K562 (cell line): ENCODE measurements around the gene ANO2. TPM values are rescaled to one million over a fixed set of nuclear protein-coding genes. Genes with fewer than 3 reads are reported as not detected.

Source experiments
- ATAC-seq: fragments of 200-7000 bp; cut with Tn5 transposase; 3 replicates; pipeline ENCODE4 v1.9.1; 2020; ENCODE audit warnings: moderate library complexity
- BruUV-seq: library from RNA; stranded (reverse); fragments of 400-500 nt; replicated peaks from 2 replicates; lab custom pipeline; 2021; lab: Mats Ljungman, UMichigan
- CTCF ChIA-PET: fragments of 300-600 bp; formaldehyde crosslinking; extraction: SDS; loops from one replicate; lab custom pipeline; 2021; ENCODE audit warnings: low intra/inter-chr PET ratio; lab: Yijun Ruan, JAX
- POLR2A ChIA-PET: fragments of 300-600, 350-650 bp; sonication (Branson Sonifier 250); formaldehyde crosslinking; extraction: SDS; loops from one replicate; lab custom pipeline; 2021; ENCODE audit warnings: antibody characterized with exemption, inconsistent platforms; lab: Yijun Ruan, JAX
- DNase-seq, 4 experiments: peaks; one replicate each; pipeline versions ENCODE4 v3.0.0 to v3.0.0-alpha.2; 2011 to 2018; ENCODE audit warnings: low spot score in 3 of 4, mixed read lengths in 3 of 4; ENCODE audit errors: extremely low read depth in 1 of 4
- FAIRE-seq: peaks from 2 replicates; lab custom pipeline; 2011; peaks lifted over from hg19 to GRCh38; lab: Jason Lieb, UNC
- H2AFZ ChIP-seq: 2 replicates; pipeline ENCODE4 v1.6.0; 2011; ENCODE audit warnings: low read depth, low read length, control low read depth, inconsistent platforms
- H3K27ac ChIP-seq: fragments of 200-600 bp; 3 replicates; pipeline ENCODE4 v1.8.0; 2011; ENCODE audit warnings: low read depth, mild to moderate bottlenecking, control low read depth, inconsistent platforms, low read length, moderate library complexity, mixed read lengths; ENCODE audit errors: extremely low read depth
- H3K27me3 ChIP-seq, 2 experiments: fragments of 300-600 bp in 1 of 2; 2 replicates in 1 of 2; 3 replicates in 1 of 2; pipeline versions ENCODE4 v1.6.0 to v1.8.0; 2011; ENCODE audit warnings: inconsistent platforms in 2 of 2, low read length in 2 of 2, mild to moderate bottlenecking in 1 of 2, mixed read lengths in 1 of 2, moderate library complexity in 1 of 2; ENCODE audit not compliant: control insufficient read depth in 2 of 2, insufficient read depth in 2 of 2
- H3K36me3 ChIP-seq: fragments of 300-600 bp; 3 replicates; pipeline ENCODE4 v1.8.0; 2011; ENCODE audit warnings: mild to moderate bottlenecking, low read length, inconsistent platforms; ENCODE audit not compliant: control insufficient read depth, insufficient read depth
- H3K4me1 ChIP-seq, 2 experiments: fragments of 200-600 bp in 1 of 2; replicated peaks in 1 of 2; 2 replicates in 1 of 2; 3 replicates in 1 of 2; pipeline versions ENCODE4 v1.5.1 to v1.8.0; 2011; ENCODE audit warnings: inconsistent platforms in 2 of 2, low read length in 2 of 2, mild to moderate bottlenecking in 1 of 2, mixed read lengths in 1 of 2, moderate library complexity in 1 of 2; ENCODE audit not compliant: control insufficient read depth in 2 of 2, insufficient read depth in 2 of 2
- H3K4me2 ChIP-seq: 2 replicates; pipeline ENCODE4 v1.6.1; 2011; ENCODE audit warnings: low read length, control low read depth, inconsistent platforms, mixed read lengths; ENCODE audit not compliant: insufficient read depth
- H3K4me3 ChIP-seq: fragments of 200-600 bp; sonication (generic), shearing (Covaris generic); 2 replicates; pipeline ENCODE4 v1.5.1; 2016; ENCODE audit warnings: control low read depth, inconsistent platforms
- H3K79me2 ChIP-seq: fragments of 200-600 bp; 3 replicates; pipeline ENCODE4 v1.8.0; 2011; ENCODE audit warnings: low read length, inconsistent platforms; ENCODE audit not compliant: control insufficient read depth, insufficient read depth
- H3K9ac ChIP-seq, 2 experiments: 2 replicates each; pipeline versions ENCODE4 v1.6.0 to v1.6.1; 2011; ENCODE audit warnings: low read depth in 2 of 2, low read length in 2 of 2, control low read depth in 1 of 2, inconsistent platforms in 1 of 2, mild to moderate bottlenecking in 1 of 2, mixed read lengths in 1 of 2; ENCODE audit not compliant: insufficient read depth in 1 of 2
- H3K9me1 ChIP-seq: one replicate; pipeline ENCODE4 v1.6.0; 2011; ENCODE audit warnings: inconsistent platforms, mild to moderate bottlenecking, low read length, moderate library complexity; ENCODE audit not compliant: control insufficient read depth, insufficient read depth
- H3K9me3 ChIP-seq: replicated peaks from 2 replicates; pipeline ENCODE4 v1.5.1; 2011; ENCODE audit warnings: low read depth, low read length, inconsistent platforms; ENCODE audit not compliant: control insufficient read depth, insufficient read depth
- H4K20me1 ChIP-seq: replicated peaks from 2 replicates; pipeline ENCODE4 v1.6.1; 2011; ENCODE audit warnings: low read length, inconsistent platforms, mixed read lengths; ENCODE audit not compliant: control insufficient read depth, insufficient read depth
- BCL6 ChIP-seq: fragments of 250-450 bp; sonication (Bioruptor Pico); IDR thresholded peaks from 2 replicates; pipeline ENCODE4 v1.4.0; 2020
- CHCHD3 ChIP-seq: fragments of 250-450 bp; sonication (Bioruptor Pico); IDR thresholded peaks from 2 replicates; pipeline ENCODE4 v2.1.2; 2022; ENCODE audit warnings: mild to moderate bottlenecking
- CHD4 ChIP-seq: fragments of 200-600 bp; sonication (generic); IDR thresholded peaks from 3 replicates; pipeline ENCODE4 v1.6.1; 2012; ENCODE audit warnings: low read depth, mild to moderate bottlenecking, mixed read lengths, low read length, inconsistent platforms; ENCODE audit not compliant: insufficient read depth, insufficient replicate concordance, poor library complexity, severe bottlenecking
- ETS1 ChIP-seq: conservative IDR thresholded peaks from 2 replicates; pipeline ENCODE4 v1.6.1; 2011; ENCODE audit warnings: low read depth, mild to moderate bottlenecking, low read length; ENCODE audit not compliant: control insufficient read depth
- FOXJ3 ChIP-seq: sonication (generic); formaldehyde crosslinking; IDR thresholded peaks from 2 replicates; pipeline ENCODE4 v1.4.0; 2020; ENCODE audit warnings: mild to moderate bottlenecking, missing genetic modification reagents
- GTF2F1 ChIP-seq: IDR thresholded peaks from 2 replicates; pipeline ENCODE4 v1.6.1; 2011; ENCODE audit warnings: low read depth, low read length, improper control_type of control experiment
- HEY1 ChIP-seq: fragments of 250-450 bp; sonication (Bioruptor Pico); IDR thresholded peaks from 2 replicates; pipeline ENCODE4 v1.5.0; 2020; ENCODE audit warnings: mild to moderate bottlenecking, moderate library complexity, borderline replicate concordance
- HNRNPLL ChIP-seq: fragments of 200-400 bp; formaldehyde crosslinking; IDR thresholded peaks from 2 replicates; pipeline ENCODE4 v1.6.1; 2017; ENCODE audit warnings: low read length, low read depth, mild to moderate bottlenecking; ENCODE audit not compliant: poor library complexity, severe bottlenecking
- IRF2 ChIP-seq: sonication (generic); formaldehyde crosslinking; IDR thresholded peaks from 2 replicates; pipeline ENCODE4 v1.8.1; 2022; ENCODE audit warnings: mild to moderate bottlenecking, missing genetic modification reagents
- LARP7 ChIP-seq: fragments of 450-650 bp; IDR thresholded peaks from 2 replicates; pipeline ENCODE4 v1.6.1; 2016
- PML ChIP-seq: IDR thresholded peaks from 2 replicates; pipeline ENCODE4 v1.6.1; 2012; ENCODE audit warnings: low read length, inconsistent platforms
- TARDBP ChIP-seq: fragments of 450-650 bp; IDR thresholded peaks from 2 replicates; pipeline ENCODE4 v1.6.1; 2016
- XRCC3 ChIP-seq: fragments of 450-650 bp; IDR thresholded peaks from 2 replicates; pipeline ENCODE4 v1.6.1; 2017; ENCODE audit warnings: mild to moderate bottlenecking, moderate library complexity
- ZFP1 ChIP-seq: fragments of 450-650 bp; formaldehyde crosslinking; IDR thresholded peaks from 2 replicates; pipeline ENCODE4 v1.4.0; 2020; ENCODE audit warnings: mild to moderate bottlenecking, mixed read lengths
- ZNF512 ChIP-seq: IDR thresholded peaks from 2 replicates; pipeline ENCODE4 v1.6.1; 2016; ENCODE audit warnings: missing genetic modification characterization, missing compliant biosample characterization
- ZNF75A ChIP-seq: fragments of 450-650 bp; formaldehyde crosslinking; IDR thresholded peaks from 2 replicates; pipeline ENCODE4 v1.4.0; 2020; ENCODE audit warnings: mild to moderate bottlenecking
- WGBS: fragments of 100-300 bp; shearing (Covaris generic); methylation state at CpG from one replicate; pipeline ENCODE4 v1.1.6; 2016; ENCODE audit warnings: low coverage, mixed read lengths; ENCODE audit not compliant: insufficient coverage; ENCODE audit errors: missing lambda C conversion rate; 5-methylcytosine and 5-hydroxymethylcytosine counted together
- in situ Hi-C: fragments of 300-500 bp; cut with MboI; formaldehyde crosslinking; loops from 4 replicates; pipeline ENCODE4 v1.15.0; 2018; ENCODE audit warnings: inconsistent platforms, mixed read lengths
- intact Hi-C: fragments of 100-400 bp; cut with micrococcal nuclease; formaldehyde crosslinking; loops from 2 replicates; pipeline ENCODE4 v1.14.2; 2022
- polyA plus RNA-seq, 8 experiments: library from polyadenylated mRNA; depleted of rRNA in 4 of 8; stranded (reverse) in 5 of 8; unstranded in 3 of 8; fragments of >200 nt; fragmentation: Nextera tagmentation in 2 of 8; fragmentation: Illumina TruSeq in 1 of 8; extraction: Ambion mirVana in 2 of 8; extraction: Trizol in 1 of 8; gene quantifications; 2 replicates each; pipeline versions ENCODE4 v1.2.1 to v1.2.3, GENCODE V29; 2011 to 2014; ENCODE audit warnings: inconsistent platforms in 1 of 8, missing spikeins in 1 of 8
- total RNA-seq, 7 experiments: library from RNA; depleted of rRNA in 6 of 7; stranded (reverse); fragments of >200 nt in 6 of 7; fragmentation: Illumina TruSeq in 2 of 7; extraction: Trizol in 2 of 7; gene quantifications; 2 replicates each; pipeline versions ENCODE4 v1.2.1 to v1.2.3, GENCODE V29; 2011 to 2021; ENCODE audit warnings: low replicate concordance in 1 of 7

ANO2 gene
- total and polyA plus RNA-seq, 9 of the 15 experiments (the other 6 are each of a cell fraction or from before 2014, with no cell fraction given) = 0.64 TPM; not detected in 8

GRCh38 chr12:5777451-5777850 lies 167.6 kb downstream of the ANO2 start:
- Histone ChIP-seq H3K36me3 (no peaks in the 10 kb centered on the region), H3K9me1 (no peaks in the 10 kb centered on the region), H3K4me2 (no peak overlapping the region), H2AFZ (no peak overlapping the region), H3K79me2 (no peaks in the 10 kb centered on the region), H3K9me3 (no peaks in the 10 kb centered on the region), H3K27me3 (no peaks in the 10 kb centered on the region; a peak in 1 of 5 replicates), H3K4me1 (no peaks in the 10 kb centered on the region), H3K9ac (no peak overlapping the region), H3K27ac (no peak overlapping the region), H4K20me1 (no peaks in the 10 kb centered on the region), H3K4me3 (no peak overlapping the region)
- in situ Hi-C loops = loop anchor here (25.0 kb wide), 1 partner anchor 590 kb away; no protein-coding TSS in a partner anchor
- ChIA-PET POLR2A (no interaction called here), CTCF (no interaction called here)
- no peak for DNase-seq
- WGBS = 0% methylated on average over 2 of the region's 3 CpGs
- TF ChIP-seq BCL6 (CRISPR knock-in tag) (no peak), HNRNPLL (no peak)
- FAIRE-seq = no peak
- intact Hi-C loops = no loop called here
- no peak for ATAC-seq
- no TSS peak for BruUV-seq

GRCh38 chr12:5776091-5776490 lies 169.0 kb downstream of the ANO2 start:
- no peaks in the 10 kb centered on the region for H3K4me1 ChIP-seq
- no peaks in the 10 kb centered on the region for H3K9me3 ChIP-seq
- intact Hi-C loops = no loop called here
- no peak overlapping the region for H2AFZ ChIP-seq
- in situ Hi-C loops = loop anchor here (25.0 kb wide), 1 partner anchor 589 kb away; no protein-coding TSS in a partner anchor
- no peak for ATAC-seq
- no peak for FAIRE-seq
- DNase-seq = no peak
- no peaks in the 10 kb centered on the region for H4K20me1 ChIP-seq
- H3K27me3 ChIP-seq = no peaks in the 10 kb centered on the region; a peak in 1 of 5 replicates
- ChIA-PET CTCF (interaction anchor here (0.6 kb wide), 1 partner anchor 713 kb away, joined by 4 read pairs; no protein-coding TSS in a partner anchor), POLR2A (no interaction called here)
- no TSS peak for BruUV-seq
- no peak overlapping the region for H3K27ac ChIP-seq
- no peak overlapping the region for H3K4me2 ChIP-seq
- no peaks in the 10 kb centered on the region for H3K9me1 ChIP-seq
- no peaks in the 10 kb centered on the region for H3K36me3 ChIP-seq
- no peak overlapping the region for H3K9ac ChIP-seq
- TF ChIP-seq GTF2F1 = no peak
- TF ChIP-seq PML = no peak
- TF ChIP-seq CHD4 = no peak
- no peak for TF ChIP-seq LARP7
- TF ChIP-seq CHCHD3 = no peak
- no peak for TF ChIP-seq ZNF512 (tag)
- TF ChIP-seq IRF2 (CRISPR knock-in tag) = no peak
- no peak for TF ChIP-seq ZNF75A (CRISPR knock-in tag)
- no peak for TF ChIP-seq HEY1 (CRISPR knock-in tag)
- TF ChIP-seq TARDBP = no peak
- no peak for TF ChIP-seq ZFP1 (CRISPR knock-in tag)
- no peak for TF ChIP-seq ETS1
- TF ChIP-seq FOXJ3 (CRISPR knock-in tag) = no peak
- TF ChIP-seq XRCC3 = no peak
- H3K79me2 ChIP-seq = no peaks in the 10 kb centered on the region
- no peak overlapping the region for H3K4me3 ChIP-seq
- WGBS = 0% methylated on average over 4 of the region's 4 CpGs
